ENCODE data around the gene SCN11A. TPM values are rescaled to one million over a fixed set of nuclear protein-coding genes. Genes with fewer than 3 reads are reported as not detected.

Gene SCN11A
- total RNA-seq, 2 experiments from 2014 or later = 0.07 to 0.09 TPM

DNA sequence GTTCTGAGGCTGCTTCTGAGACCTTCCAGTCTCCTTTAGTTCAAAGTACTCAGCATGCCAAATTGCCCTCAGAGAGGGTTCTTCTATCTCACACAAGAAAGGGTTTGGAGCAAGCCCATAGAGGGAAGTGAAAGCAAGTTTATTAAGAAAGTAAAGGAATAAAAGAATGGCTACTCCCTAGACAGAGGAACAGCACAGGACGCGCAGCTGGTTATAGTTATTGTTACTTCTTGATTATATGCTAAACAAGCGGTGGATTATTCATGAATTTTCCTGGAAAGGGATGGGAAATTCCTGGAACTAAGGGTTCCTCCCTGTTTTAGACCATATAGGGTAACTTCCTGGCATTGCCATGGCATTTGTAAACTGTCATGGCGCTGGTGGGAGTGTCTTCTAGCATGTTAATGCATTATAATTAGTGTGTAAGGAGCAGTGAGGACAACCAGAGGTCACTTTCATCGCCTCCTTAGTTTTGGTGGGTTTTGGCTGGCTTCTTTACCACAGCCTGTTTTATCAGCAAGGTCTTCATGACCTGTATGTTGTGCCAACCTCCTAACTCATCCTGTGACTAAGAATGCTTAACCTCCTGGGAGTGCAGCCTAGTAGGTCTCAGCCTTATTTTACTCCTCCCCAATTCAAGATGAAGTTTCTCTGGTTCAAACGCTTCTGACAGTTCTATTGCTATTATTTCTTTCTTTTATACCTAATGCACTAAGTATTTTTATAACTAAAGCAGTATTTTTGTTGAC lies 26.3 kb downstream of the SCN11A start:
- ATAC-seq (no peak), DNase-seq (no peak)
- peaks cover 5% of the 10 kb centered on the region for H3K27me3 Mint-ChIP-seq
- ChIA-PET CTCF (interaction anchor here (1.4 kb wide), 1 partner anchor 352 kb away, joined by 3 read pairs; no protein-coding TSS in a partner anchor), POLR2A (no interaction called here)
- H3K4me3 Mint-ChIP-seq = no peak overlapping the region
- no peaks in the 10 kb centered on the region for H3K9me3 Mint-ChIP-seq (ENCODE audit: low read depth)
- H3K4me1 Mint-ChIP-seq = no peaks in the 10 kb centered on the region
- intact Hi-C loops (cut with DNase I, micrococcal nuclease) = no loop called here
- no peak overlapping the region for H3K27ac Mint-ChIP-seq
- no peaks in the 10 kb centered on the region for H3K36me3 Mint-ChIP-seq (ENCODE audit: low read depth)

DNA sequence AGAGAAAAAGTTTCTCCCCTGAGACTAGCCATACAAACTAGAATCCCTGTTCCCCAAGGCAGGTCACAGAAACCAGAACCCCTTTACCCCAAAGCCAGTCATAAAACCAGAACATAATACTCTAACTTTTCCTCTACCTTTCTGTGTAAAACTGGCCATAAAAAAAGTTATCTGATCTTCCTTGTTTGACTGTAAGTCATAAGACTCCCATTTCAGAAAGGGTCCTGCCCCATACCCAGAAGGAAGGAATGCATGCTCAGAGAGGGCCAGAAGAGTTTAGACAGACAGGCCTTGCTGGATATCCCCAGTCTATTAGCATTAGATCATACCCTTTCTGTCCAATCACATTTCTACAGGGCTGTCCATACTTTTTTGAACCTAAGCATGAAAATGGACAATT lies 27.2 kb downstream of the SCN11A start:
- no peaks in the 10 kb centered on the region for H3K9me3 Mint-ChIP-seq (ENCODE audit: low read depth)
- no peaks in the 10 kb centered on the region for H3K4me1 Mint-ChIP-seq
- no peak overlapping the region for H3K4me3 Mint-ChIP-seq
- H3K27ac Mint-ChIP-seq = no peak overlapping the region
- peaks cover 5% of the 10 kb centered on the region for H3K27me3 Mint-ChIP-seq
- DNase-seq = no peak
- ATAC-seq = no peak
- intact Hi-C loops (cut with DNase I, micrococcal nuclease) = no loop called here
- ChIA-PET POLR2A (no interaction called here), CTCF (no interaction called here)
- H3K36me3 Mint-ChIP-seq (ENCODE audit: low read depth) = no peaks in the 10 kb centered on the region

DNA sequence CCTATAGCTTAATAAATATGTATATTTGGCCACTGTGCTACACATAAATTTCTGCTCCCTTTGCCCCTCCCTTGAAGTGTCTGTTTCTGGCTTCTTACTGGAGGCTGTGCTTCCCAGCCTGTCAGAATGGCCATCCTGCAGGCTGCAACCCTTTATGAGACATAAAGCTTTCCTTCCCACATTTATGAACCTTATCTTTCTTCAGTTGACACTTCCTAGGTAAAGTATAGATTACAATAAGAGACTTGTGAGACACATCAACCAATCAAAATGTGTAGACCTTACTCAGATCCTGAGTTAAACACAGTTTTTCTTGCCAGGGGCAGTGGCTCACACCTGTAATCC lies 29.5 kb downstream of the SCN11A start:
- no peak overlapping the region for H3K27ac Mint-ChIP-seq
- intact Hi-C loops (cut with DNase I, micrococcal nuclease) = no loop called here
- H3K9me3 Mint-ChIP-seq (ENCODE audit: low read depth) = no peaks in the 10 kb centered on the region
- no peaks in the 10 kb centered on the region for H3K4me1 Mint-ChIP-seq
- H3K36me3 Mint-ChIP-seq (ENCODE audit: low read depth) = no peaks in the 10 kb centered on the region
- peaks cover 12% of the 10 kb centered on the region for H3K27me3 Mint-ChIP-seq
- CTCF ChIA-PET = interaction anchor here (0.6 to 0.7 kb wide), 4 partner anchors 10 to 290 kb away, joined by 3 to 4 read pairs (median 3); no protein-coding TSS in a partner anchor
- no peak overlapping the region for H3K4me3 Mint-ChIP-seq
- POLR2A ChIA-PET = no interaction called here
- ATAC-seq = no peak
- no peak for DNase-seq

DNA sequence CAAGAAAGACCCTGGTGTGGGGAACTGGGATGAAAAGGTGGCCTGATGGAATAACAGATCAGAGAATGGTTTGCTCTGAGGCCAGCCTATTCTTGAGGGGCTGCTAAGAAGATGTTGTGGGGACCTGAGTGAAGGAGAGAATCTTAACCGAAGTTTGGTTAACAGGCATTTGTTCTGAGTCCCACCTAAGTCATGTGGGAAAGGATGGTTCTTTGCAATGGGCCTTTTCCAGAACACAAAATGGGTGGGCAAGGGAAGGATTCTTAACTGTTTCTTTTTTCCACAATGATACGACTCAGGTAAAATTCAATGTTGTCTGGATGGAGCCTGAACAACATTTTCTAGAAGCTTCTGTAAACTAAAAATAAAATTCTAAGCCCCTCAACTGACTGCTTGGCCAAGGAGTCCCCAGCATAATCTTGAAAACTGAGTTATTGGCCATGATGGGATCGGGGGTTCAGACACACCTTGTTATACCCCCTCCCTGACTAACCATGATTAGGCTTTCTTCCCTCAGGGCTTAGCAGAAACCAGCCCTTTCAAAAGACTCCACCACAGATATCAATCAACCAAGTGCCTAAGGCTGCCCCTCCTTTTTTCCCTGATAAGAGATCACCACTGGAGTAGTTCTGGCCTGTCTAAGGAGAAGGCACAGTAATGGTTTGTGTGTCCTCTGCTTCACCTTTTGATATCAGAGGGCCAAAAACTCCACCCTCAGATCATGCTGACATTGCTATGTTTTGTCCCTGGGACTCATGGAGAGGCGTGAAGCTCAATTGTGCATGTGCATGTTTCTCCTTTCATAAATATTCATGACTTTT lies 30.1 kb downstream of the SCN11A start:
- DNase-seq (no peak), ATAC-seq (no peak)
- H3K9me3 Mint-ChIP-seq (ENCODE audit: low read depth) = no peaks in the 10 kb centered on the region
- intact Hi-C loops (cut with DNase I, micrococcal nuclease) = no loop called here
- no peaks in the 10 kb centered on the region for H3K36me3 Mint-ChIP-seq (ENCODE audit: low read depth)
- H3K27me3 Mint-ChIP-seq = peaks cover 12% of the 10 kb centered on the region
- ChIA-PET POLR2A (no interaction called here), CTCF (interaction anchor here (0.6 to 1.3 kb wide), 8 partner anchors 9 to 356 kb away, joined by 3 to 4 read pairs (median 3); no protein-coding TSS in a partner anchor)
- H3K27ac Mint-ChIP-seq = no peak overlapping the region
- H3K4me1 Mint-ChIP-seq = no peaks in the 10 kb centered on the region
- H3K4me3 Mint-ChIP-seq = no peak overlapping the region

DNA sequence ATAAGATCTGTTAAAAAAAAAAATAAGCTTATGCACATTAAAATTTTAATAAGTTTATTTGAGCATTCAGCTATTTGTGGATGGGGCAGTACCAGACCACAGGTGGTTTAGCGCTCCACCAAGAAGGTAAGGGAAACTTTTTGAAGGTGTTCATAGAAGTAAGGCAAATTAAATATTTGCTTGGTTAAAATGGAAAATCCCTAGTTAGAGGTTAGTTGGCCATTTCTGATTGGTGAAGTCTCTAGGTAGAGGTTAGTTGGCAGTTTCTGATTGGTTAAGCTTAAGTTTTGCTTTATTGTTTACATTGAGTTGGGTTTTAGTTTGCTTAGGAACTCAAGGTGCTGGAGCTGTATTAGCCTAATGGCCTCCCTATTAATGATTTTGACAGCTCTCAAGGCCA lies 30.7 kb downstream of the SCN11A start:
- no peaks in the 10 kb centered on the region for H3K4me1 Mint-ChIP-seq
- ChIA-PET POLR2A (no interaction called here), CTCF (interaction anchor here (0.6 to 1.3 kb wide), 4 partner anchors 9 to 357 kb away, joined by 3 to 4 read pairs (median 3); no protein-coding TSS in a partner anchor)
- H3K9me3 Mint-ChIP-seq (ENCODE audit: low read depth) = no peaks in the 10 kb centered on the region
- DNase-seq = no peak
- intact Hi-C loops (cut with DNase I, micrococcal nuclease) = no loop called here
- H3K4me3 Mint-ChIP-seq = no peak overlapping the region
- H3K27me3 Mint-ChIP-seq = peaks cover 9% of the 10 kb centered on the region
- no peaks in the 10 kb centered on the region for H3K36me3 Mint-ChIP-seq (ENCODE audit: low read depth)
- ATAC-seq = no peak
- no peak overlapping the region for H3K27ac Mint-ChIP-seq

DNA sequence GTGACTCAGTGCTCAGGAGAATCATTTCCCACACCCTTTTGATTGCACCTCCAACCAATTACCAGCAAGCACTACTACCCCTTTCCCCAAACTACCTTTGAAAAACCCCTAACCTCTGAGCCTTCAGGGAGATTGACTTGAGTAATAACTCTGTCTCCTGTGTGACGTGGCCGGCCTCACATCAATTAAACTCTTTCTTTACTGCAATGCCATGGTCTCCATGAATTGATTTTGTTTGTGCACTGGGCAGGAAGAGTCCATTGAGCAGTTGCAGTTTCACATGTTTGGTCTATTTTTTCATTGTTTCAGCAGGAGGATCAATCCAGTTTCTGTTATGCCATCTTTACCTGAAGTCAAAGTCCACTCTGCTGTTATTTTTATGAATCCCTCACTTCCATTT lies 32.4 kb downstream of the SCN11A start:
- intact Hi-C loops (cut with DNase I, micrococcal nuclease) = no loop called here
- no peaks in the 10 kb centered on the region for H3K36me3 Mint-ChIP-seq (ENCODE audit: low read depth)
- no peaks in the 10 kb centered on the region for H3K9me3 Mint-ChIP-seq (ENCODE audit: low read depth)
- H3K27me3 Mint-ChIP-seq = peaks cover 11% of the 10 kb centered on the region
- no peak overlapping the region for H3K4me3 Mint-ChIP-seq
- no peaks in the 10 kb centered on the region for H3K4me1 Mint-ChIP-seq
- ATAC-seq (no peak), DNase-seq (no peak)
- CTCF ChIA-PET = no interaction called here
- H3K27ac Mint-ChIP-seq = no peak overlapping the region
- POLR2A ChIA-PET = no interaction called here

DNA sequence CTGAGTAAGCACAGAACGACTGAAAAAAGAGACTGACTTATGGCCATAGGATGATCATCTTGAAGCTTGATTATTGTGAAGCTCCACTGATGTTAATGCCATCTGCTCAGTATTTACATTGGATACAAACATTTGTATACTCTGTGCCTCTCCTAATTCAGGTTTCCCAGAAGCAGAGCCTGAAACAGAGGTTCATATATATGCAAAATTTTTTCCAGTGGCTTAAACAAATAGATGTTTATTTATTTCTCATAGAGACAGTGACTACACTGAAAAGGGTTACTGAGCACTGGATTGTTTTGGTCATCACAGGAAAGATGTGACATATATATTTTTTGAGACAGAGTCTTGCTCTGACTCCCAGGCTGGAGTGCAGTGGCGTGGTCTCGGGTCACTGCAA lies 36.3 kb downstream of the SCN11A start:
- no peak overlapping the region for H3K4me3 Mint-ChIP-seq
- H3K9me3 Mint-ChIP-seq (ENCODE audit: low read depth) = no peaks in the 10 kb centered on the region
- intact Hi-C loops (cut with DNase I, micrococcal nuclease) = no loop called here
- no peak overlapping the region for H3K27ac Mint-ChIP-seq
- DNase-seq (no peak), ATAC-seq (no peak)
- no peaks in the 10 kb centered on the region for H3K36me3 Mint-ChIP-seq (ENCODE audit: low read depth)
- CTCF ChIA-PET = interaction anchor here (3.4 kb wide), 1 partner anchor 15 kb away, joined by 13 read pairs; no protein-coding TSS in a partner anchor
- no peaks in the 10 kb centered on the region for H3K4me1 Mint-ChIP-seq
- H3K27me3 Mint-ChIP-seq = peaks cover 10% of the 10 kb centered on the region
- POLR2A ChIA-PET = no interaction called here

DNA sequence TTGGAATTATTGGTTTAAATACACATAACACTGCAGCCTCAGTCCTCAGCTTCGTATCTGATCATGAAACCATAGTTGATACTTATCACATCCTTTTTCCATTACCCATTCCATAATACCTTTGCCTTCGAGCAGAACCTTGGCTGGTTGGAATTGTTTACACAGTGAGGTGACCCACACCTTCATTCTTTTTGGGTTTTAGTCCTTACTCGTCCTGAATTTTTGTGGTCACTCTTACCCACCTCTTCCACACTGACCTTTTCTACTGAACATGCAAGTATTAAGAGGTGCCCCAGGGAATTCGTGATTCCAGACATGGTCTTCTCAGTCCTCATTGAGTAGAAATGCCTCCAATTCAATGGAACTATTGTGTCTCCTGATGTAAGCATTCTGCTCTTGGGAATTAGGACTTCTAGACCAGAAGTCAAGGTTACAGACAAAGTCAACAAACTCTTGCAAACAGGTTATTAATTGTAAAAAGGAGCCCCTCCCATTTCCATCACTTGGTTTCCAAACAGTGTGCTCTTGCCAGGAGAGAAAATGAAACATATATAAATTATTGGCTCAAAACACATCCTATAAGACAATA lies 37.7 kb downstream of the SCN11A start:
- CTCF ChIA-PET = interaction anchor here (3.4 kb wide), 1 partner anchor 14 kb away, joined by 13 read pairs; no protein-coding TSS in a partner anchor
- intact Hi-C loops (cut with DNase I, micrococcal nuclease) = no loop called here
- H3K27ac Mint-ChIP-seq = no peak overlapping the region
- H3K27me3 Mint-ChIP-seq = peaks cover 7% of the 10 kb centered on the region
- POLR2A ChIA-PET = no interaction called here
- ATAC-seq = no peak
- no peaks in the 10 kb centered on the region for H3K4me1 Mint-ChIP-seq
- no peaks in the 10 kb centered on the region for H3K36me3 Mint-ChIP-seq (ENCODE audit: low read depth)
- no peak for DNase-seq
- no peak overlapping the region for H3K4me3 Mint-ChIP-seq
- H3K9me3 Mint-ChIP-seq (ENCODE audit: low read depth) = peaks cover 4% of the 10 kb centered on the region

DNA sequence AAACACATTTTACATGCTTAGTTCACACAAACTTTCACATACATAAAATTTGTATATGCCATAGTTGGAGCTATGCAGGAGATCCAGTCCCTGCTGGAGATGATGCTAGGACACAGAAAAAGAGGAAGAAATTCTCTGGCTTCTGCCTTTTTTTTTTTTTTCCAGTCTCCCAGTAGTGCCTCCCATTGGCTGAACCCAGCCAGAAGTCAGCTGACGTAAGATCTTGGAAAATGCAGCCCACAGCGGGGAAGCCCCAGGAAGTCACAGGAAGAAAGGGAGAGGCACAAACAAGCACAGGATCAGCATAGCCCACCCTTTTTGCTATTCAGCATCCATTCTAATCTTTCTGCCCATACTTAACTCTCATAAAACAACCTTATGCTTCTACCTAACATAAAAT lies 38.5 kb downstream of the SCN11A start:
- Mint-ChIP-seq H3K4me1 (no peaks in the 10 kb centered on the region), H3K27me3 (peaks cover 7% of the 10 kb centered on the region), H3K4me3 (no peak overlapping the region), H3K9me3 (ENCODE audit: low read depth) (peaks cover 4% of the 10 kb centered on the region), H3K27ac (no peak overlapping the region), H3K36me3 (ENCODE audit: low read depth) (no peaks in the 10 kb centered on the region)
- intact Hi-C loops (cut with DNase I, micrococcal nuclease) = no loop called here
- no peak for ATAC-seq
- POLR2A ChIA-PET = no interaction called here
- no peak for DNase-seq
- CTCF ChIA-PET = interaction anchor here (3.4 kb wide), 1 partner anchor 13 kb away, joined by 13 read pairs; no protein-coding TSS in a partner anchor

DNA sequence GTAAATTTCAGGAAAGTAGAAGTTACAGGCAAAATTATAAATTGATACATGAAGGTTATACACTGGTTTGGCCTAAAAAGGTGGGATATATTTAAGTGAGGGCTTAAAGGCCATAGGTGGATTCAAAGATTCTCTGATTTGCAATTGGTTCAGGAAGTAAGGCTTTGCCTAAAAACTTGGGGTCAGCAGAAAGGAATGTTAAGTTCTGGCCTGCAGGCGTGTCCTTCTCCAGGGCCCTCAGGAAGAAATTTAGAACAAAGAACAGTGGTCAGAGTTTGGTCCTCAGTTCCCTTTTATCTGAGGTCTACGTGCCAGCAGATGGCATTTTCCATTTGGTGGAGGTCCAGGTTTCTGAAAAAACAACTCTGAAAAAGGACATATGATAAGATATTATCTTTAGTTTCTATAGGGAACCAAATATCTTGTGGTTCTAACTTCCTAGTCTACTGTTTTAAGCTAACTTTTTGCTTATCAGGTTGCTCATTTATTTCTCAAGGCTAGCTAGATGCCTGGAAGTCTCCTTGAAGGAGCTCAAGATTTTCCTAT lies 40.5 kb downstream of the SCN11A start:
- CTCF ChIA-PET = interaction anchor here (0.7 kb wide), 1 partner anchor 16 kb away, joined by 3 read pairs; no protein-coding TSS in a partner anchor
- Mint-ChIP-seq H3K36me3 (ENCODE audit: low read depth) (no peaks in the 10 kb centered on the region), H3K4me3 (no peak overlapping the region), H3K27ac (no peak overlapping the region), H3K27me3 (peaks cover 10% of the 10 kb centered on the region), H3K4me1 (no peaks in the 10 kb centered on the region), H3K9me3 (ENCODE audit: low read depth) (peaks cover 4% of the 10 kb centered on the region)
- ATAC-seq (no peak), DNase-seq (no peak)
- POLR2A ChIA-PET = interaction anchor here (0.6 kb wide), 1 partner anchor 125 kb away, joined by 3 read pairs; no protein-coding TSS in a partner anchor
- intact Hi-C loops (cut with DNase I, micrococcal nuclease) = no loop called here

DNA sequence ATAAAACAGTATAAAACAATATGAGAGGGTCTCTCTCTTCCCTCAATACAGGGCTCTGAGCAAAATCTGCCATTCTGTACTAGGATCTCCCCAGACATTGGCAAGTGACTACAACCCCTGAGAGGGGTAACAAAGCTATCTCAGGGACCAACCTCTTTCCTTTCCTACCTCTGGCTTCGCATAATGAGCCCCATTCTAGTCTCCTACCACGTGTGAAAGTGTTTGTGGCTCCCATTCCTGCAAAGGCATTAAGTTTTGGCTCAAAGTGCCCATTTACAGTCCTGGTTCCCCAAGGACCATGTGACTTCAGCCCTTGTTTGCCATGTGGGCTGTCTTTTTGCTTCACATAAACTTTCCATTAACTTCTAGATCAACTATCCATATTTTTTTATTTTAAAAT lies 46.4 kb downstream of the SCN11A start:
- H3K27me3 Mint-ChIP-seq = peaks cover 6% of the 10 kb centered on the region
- intact Hi-C loops (cut with DNase I, micrococcal nuclease) = loop anchor here in 1 of 2 experiments (10.0 kb wide), 1 partner anchor 480 kb away; no protein-coding TSS in a partner anchor

More for the DNA sequence above, 46.4 kb downstream of the SCN11A start:
- H3K27ac Mint-ChIP-seq = no peak overlapping the region
- peaks cover 4% of the 10 kb centered on the region for H3K9me3 Mint-ChIP-seq (ENCODE audit: low read depth)
- CTCF ChIA-PET = no interaction called here
- DNase-seq (no peak), ATAC-seq (no peak)
- POLR2A ChIA-PET = no interaction called here
- no peaks in the 10 kb centered on the region for H3K4me1 Mint-ChIP-seq
- no peak overlapping the region for H3K4me3 Mint-ChIP-seq
- H3K36me3 Mint-ChIP-seq (ENCODE audit: low read depth) = no peaks in the 10 kb centered on the region
